ENCODE data around the gene GRID1.
"Not testable (repeated sequence)": the region's sequence is repeated elsewhere in the genome, so short reads cannot be mapped to it uniquely, and the experiment has no call there.

The GRID1 gene

GRCh38 chr10:86400705-86401587 lies 34.4 kb upstream of the GRID1 start:
- intact Hi-C loops (cut with micrococcal nuclease): loop anchor here (1.0 to 5.0 kb wide), 4 partner anchors 46 to 311 kb away; partner anchors contain the start of gene WAPL
- peaks cover 26% of the 10 kb centered on the region for H3K4me1 Mint-ChIP-seq (ENCODE audit: low read depth)
- H3K27me3 Mint-ChIP-seq: peaks cover 69% of the 10 kb centered on the region
- peak overlapping the region; percentile 73 for H3K4me3 Mint-ChIP-seq
- H3K9me3 Mint-ChIP-seq: no peaks in the 10 kb centered on the region
- no peaks in the 10 kb centered on the region for H3K36me3 Mint-ChIP-seq (ENCODE audit: low read depth)
- H3K27ac Mint-ChIP-seq: peak overlapping the region; percentile 33

- Mint-ChIP-seq H3K4me3 (peak overlapping the region; percentile 73), H3K36me3 (ENCODE audit: low read depth) (no peaks in the 10 kb centered on the region), H3K27me3 (peaks cover 73% of the 10 kb centered on the region), H3K27ac (peak overlapping the region; percentile 33), H3K4me1 (ENCODE audit: low read depth) (peaks cover 26% of the 10 kb centered on the region), H3K9me3 (no peaks in the 10 kb centered on the region)
- intact Hi-C loops (cut with micrococcal nuclease): loop anchor here (1.0 to 5.0 kb wide), 5 partner anchors 47 to 497 kb away; partner anchors contain the start of gene WAPL
These were observed 33.5 kb upstream of the GRID1 start for GRCh38 chr10:86399879-86400704.

DNA sequence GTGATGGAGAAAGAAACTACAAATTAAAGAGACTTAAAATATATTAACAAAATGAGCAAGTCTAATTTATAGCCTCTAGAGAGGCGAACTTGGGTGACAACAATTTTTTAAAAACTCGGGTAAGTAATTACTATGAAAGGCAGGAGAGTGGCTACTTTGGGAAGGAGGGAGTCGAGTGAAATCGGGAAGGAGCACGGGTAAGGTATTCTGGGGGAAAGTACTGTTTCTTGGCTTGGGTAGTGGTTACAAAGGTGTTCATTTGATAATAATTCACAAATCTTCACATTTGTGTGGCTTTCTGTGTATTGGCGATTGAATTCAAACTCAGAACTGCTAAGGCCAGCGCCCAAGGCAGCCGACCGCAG lies 32.9 kb upstream of the GRID1 start:
- Mint-ChIP-seq H3K4me3 (peak overlapping the region; percentile 73), H3K27ac (no peak overlapping the region), H3K9me3 (no peaks in the 10 kb centered on the region), H3K4me1 (ENCODE audit: low read depth) (peaks cover 26% of the 10 kb centered on the region), H3K36me3 (ENCODE audit: low read depth) (no peaks in the 10 kb centered on the region), H3K27me3 (peaks cover 70% of the 10 kb centered on the region)
- intact Hi-C loops (cut with micrococcal nuclease): loop anchor here (5.0 kb wide), 1 partner anchor 498 kb away; no protein-coding TSS in a partner anchor

DNA sequence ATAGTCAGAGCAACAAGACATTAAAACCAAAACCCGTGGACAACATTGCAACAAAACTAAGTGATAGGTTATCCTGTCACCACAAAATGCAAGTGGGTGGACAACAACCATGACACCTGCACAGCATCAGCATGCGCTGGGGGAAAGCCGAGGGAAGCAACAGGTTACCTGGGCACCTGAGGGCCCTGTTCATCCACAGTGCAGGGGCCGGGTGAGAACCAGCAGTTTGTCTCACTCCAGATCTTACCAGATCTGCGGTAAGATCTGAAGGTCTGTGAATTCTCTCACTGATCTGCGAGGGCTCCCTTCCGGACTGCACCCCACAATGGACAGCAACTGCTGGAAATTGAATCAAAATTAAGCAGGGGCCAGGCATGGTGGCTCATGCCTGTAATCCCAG lies 30.5 kb upstream of the GRID1 start:
- peaks cover 59% of the 10 kb centered on the region for H3K27me3 Mint-ChIP-seq
- peaks cover 15% of the 10 kb centered on the region for H3K4me1 Mint-ChIP-seq (ENCODE audit: low read depth)
- H3K9me3 Mint-ChIP-seq: no peaks in the 10 kb centered on the region
- H3K27ac Mint-ChIP-seq: no peak overlapping the region
- no peaks in the 10 kb centered on the region for H3K36me3 Mint-ChIP-seq (ENCODE audit: low read depth)
- no peak overlapping the region for H3K4me3 Mint-ChIP-seq
- intact Hi-C loops (cut with micrococcal nuclease): loop anchor here (5.0 kb wide), 1 partner anchor 500 kb away; no protein-coding TSS in a partner anchor

DNA sequence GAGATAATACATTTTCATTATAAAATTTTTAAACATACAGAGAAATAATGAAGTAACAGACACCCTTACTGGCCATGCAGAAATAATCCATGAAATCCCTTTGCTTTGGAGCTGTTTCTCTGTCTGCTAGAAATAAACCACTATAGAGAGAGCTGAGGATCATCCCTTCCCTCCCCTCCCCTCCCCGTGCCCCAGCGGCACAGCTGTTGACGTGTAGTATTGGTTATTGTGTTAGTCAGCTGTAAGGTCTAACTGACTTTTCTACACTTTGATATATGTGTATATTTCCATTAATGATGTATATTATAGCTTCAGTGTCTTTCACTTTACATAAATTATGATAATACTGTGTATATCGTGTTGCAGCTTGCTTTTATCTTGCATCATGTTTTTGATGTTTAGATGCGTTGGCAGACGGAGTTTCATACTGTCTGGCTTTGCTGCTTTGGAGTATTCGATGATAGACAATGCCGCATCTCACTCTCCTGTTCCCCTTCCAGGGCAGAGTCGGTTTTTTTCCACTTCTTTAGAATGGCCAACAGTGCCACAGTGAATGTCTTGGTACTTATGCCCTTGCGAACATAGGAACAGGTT lies 27.4 kb upstream of the GRID1 start:
- no peaks in the 10 kb centered on the region for H3K36me3 Mint-ChIP-seq (ENCODE audit: low read depth)
- H3K27me3 Mint-ChIP-seq: peaks cover 60% of the 10 kb centered on the region
- no peak overlapping the region for H3K27ac Mint-ChIP-seq
- H3K9me3 Mint-ChIP-seq: no peaks in the 10 kb centered on the region
- H3K4me3 Mint-ChIP-seq: no peak overlapping the region
- H3K4me1 Mint-ChIP-seq (ENCODE audit: low read depth): no peaks in the 10 kb centered on the region
- intact Hi-C loops (cut with micrococcal nuclease): no loop called here

GRCh38 chr10:86393362-86393761 lies 26.8 kb upstream of the GRID1 start:
- no peak overlapping the region for H3K4me3 Mint-ChIP-seq
- H3K27me3 Mint-ChIP-seq: peaks cover 61% of the 10 kb centered on the region
- H3K36me3 Mint-ChIP-seq (ENCODE audit: low read depth): no peaks in the 10 kb centered on the region
- intact Hi-C loops (cut with micrococcal nuclease): no loop called here
- H3K4me1 Mint-ChIP-seq (ENCODE audit: low read depth): no peaks in the 10 kb centered on the region
- H3K9me3 Mint-ChIP-seq: no peaks in the 10 kb centered on the region
- no peak overlapping the region for H3K27ac Mint-ChIP-seq

- no peaks in the 10 kb centered on the region for H3K4me1 Mint-ChIP-seq (ENCODE audit: low read depth)
- H3K27me3 Mint-ChIP-seq: peaks cover 62% of the 10 kb centered on the region
- H3K9me3 Mint-ChIP-seq: no peaks in the 10 kb centered on the region
- H3K36me3 Mint-ChIP-seq (ENCODE audit: low read depth): no peaks in the 10 kb centered on the region
- intact Hi-C loops (cut with micrococcal nuclease): no loop called here
- H3K27ac Mint-ChIP-seq: no peak overlapping the region
- H3K4me3 Mint-ChIP-seq: no peak overlapping the region
These were observed 26.1 kb upstream of the GRID1 start for GRCh38 chr10:86392723-86393094.

DNA sequence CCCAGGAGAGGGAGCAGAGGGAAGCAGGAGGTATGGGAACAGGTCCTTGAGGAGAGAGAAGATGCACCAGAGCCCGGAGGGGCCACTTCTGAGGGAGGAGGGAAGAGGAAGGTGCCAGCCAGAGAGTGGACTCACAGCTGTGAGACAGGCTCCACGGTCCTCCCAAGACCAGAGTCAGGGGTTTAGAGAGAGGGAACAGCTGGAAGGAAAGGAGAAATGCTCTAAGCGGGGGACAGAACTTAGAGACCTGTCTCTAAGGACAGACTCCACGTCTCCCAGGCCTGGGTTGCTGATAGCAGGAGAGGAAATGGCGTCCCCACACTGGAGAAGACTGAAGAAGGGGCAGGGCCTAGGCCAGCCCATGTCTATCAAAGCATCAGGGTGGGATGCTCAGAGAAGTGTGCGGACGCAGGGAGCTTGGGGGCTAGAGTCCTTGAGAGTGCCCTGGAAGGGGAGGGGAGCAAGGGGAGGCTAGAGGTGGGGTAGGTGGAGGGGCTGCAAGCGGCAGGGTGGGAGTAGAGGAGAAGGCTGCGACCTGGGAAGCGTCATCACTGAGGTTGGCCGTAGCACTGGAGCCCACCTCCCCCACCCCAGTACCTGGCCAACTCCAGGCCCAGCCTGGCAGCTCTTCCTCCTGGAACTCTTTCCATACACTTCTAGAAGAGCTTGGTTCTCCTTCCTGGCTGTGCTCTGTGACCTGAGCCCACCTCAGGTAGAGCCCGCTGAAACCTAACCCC lies 25.6 kb upstream of the GRID1 start:
- Mint-ChIP-seq H3K27me3 (peaks cover 64% of the 10 kb centered on the region), H3K36me3 (ENCODE audit: low read depth) (no peaks in the 10 kb centered on the region), H3K9me3 (no peaks in the 10 kb centered on the region), H3K27ac (no peak overlapping the region), H3K4me1 (ENCODE audit: low read depth) (no peaks in the 10 kb centered on the region), H3K4me3 (no peak overlapping the region)
- intact Hi-C loops (cut with micrococcal nuclease): no loop called here

DNA sequence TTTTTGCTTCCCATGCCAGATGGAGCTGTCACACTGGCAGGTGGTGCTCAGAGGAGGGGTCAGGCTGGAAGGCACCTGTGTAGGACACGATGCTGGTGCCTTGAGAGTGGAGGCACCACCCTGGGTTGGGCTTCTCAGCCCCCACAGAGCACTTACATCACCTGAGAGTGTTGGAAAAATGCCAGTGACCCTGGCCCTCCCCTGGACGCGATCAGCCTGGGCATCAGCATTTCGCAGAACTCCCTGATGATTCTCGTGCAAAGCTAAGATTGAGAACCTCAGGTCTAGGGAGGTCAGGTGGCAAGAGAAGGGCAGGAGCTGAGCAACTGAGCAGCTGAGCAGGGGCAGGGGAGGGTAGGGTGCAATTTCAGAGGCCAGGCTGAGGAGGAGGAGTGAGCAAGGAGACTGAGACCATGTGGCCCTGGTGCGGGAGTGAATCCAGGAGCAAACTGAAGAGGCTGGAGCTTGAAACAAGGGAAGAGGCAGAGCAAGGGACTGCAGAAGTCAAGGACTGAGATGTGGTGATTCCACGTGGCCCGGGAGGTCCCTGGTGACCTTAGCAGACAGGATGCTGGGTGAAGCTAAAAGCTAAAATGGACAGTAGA lies 24.7 kb upstream of the GRID1 start:
- no peaks in the 10 kb centered on the region for H3K9me3 Mint-ChIP-seq
- peaks cover 60% of the 10 kb centered on the region for H3K27me3 Mint-ChIP-seq
- no peaks in the 10 kb centered on the region for H3K36me3 Mint-ChIP-seq (ENCODE audit: low read depth)
- intact Hi-C loops (cut with micrococcal nuclease): no loop called here
- no peak overlapping the region for H3K27ac Mint-ChIP-seq
- H3K4me3 Mint-ChIP-seq: no peak overlapping the region
- H3K4me1 Mint-ChIP-seq (ENCODE audit: low read depth): no peaks in the 10 kb centered on the region

GRCh38 chr10:86390337-86391120 lies 23.9 kb upstream of the GRID1 start:
- H3K27ac Mint-ChIP-seq: no peak overlapping the region
- H3K27me3 Mint-ChIP-seq: peaks cover 63% of the 10 kb centered on the region
- H3K9me3 Mint-ChIP-seq: no peaks in the 10 kb centered on the region
- intact Hi-C loops (cut with micrococcal nuclease): no loop called here
- H3K4me1 Mint-ChIP-seq (ENCODE audit: low read depth): no peaks in the 10 kb centered on the region
- no peak overlapping the region for H3K4me3 Mint-ChIP-seq
- no peaks in the 10 kb centered on the region for H3K36me3 Mint-ChIP-seq (ENCODE audit: low read depth)

GRCh38 chr10:86389441-86390193 lies 23.0 kb upstream of the GRID1 start:
- peak overlapping the region; percentile 42 for H3K4me3 Mint-ChIP-seq
- no peaks in the 10 kb centered on the region for H3K9me3 Mint-ChIP-seq
- peaks cover 67% of the 10 kb centered on the region for H3K27me3 Mint-ChIP-seq
- intact Hi-C loops (cut with micrococcal nuclease): no loop called here
- H3K36me3 Mint-ChIP-seq (ENCODE audit: low read depth): no peaks in the 10 kb centered on the region
- H3K27ac Mint-ChIP-seq: no peak overlapping the region
- H3K4me1 Mint-ChIP-seq (ENCODE audit: low read depth): no peaks in the 10 kb centered on the region

DNA sequence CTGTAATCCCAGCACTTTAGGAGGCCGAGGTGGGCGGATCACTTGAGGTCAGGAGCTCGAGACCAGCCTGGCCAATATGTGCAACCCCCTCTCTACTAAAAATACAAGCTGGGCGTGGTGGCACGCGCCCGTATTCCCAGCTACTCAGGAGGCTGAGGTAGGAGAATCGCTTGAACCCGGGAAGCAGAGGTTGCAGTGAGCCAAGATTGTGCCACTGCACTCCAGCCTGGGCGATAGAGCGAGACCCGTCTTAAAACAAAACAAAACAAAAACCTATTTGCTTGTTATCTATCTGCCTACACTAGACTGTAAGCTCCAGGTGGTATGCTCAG lies 22.5 kb upstream of the GRID1 start:
- H3K4me1 Mint-ChIP-seq (ENCODE audit: low read depth); H3K36me3 Mint-ChIP-seq (ENCODE audit: low read depth); H3K9me3 Mint-ChIP-seq; H3K27ac Mint-ChIP-seq; intact Hi-C loops (cut with micrococcal nuclease): not testable (repeated sequence)
- Mint-ChIP-seq H3K4me3 (peak overlapping the region; percentile 42), H3K27me3 (peaks cover 70% of the 10 kb centered on the region)

All from dendritic cell treated with granulocyte-macrophage colony-stimulating factor and Interleukin-4, amounts not matched to agents 40 ng/mL and 50 ng/mL, for 4 days (primary cell).